Liver (tissue), 9 donors: ENCODE measurements around the gene IL36B. TPM values are rescaled to one million over a fixed set of nuclear protein-coding genes. Genes with fewer than 3 reads are reported as not detected.

ENCODE experiments used
- DNase-seq: peaks from one replicate; pipeline ENCODE4 v3.0.0-alpha.2; 2017; ENCODE audit warnings: low spot score
- H3K27ac ChIP-seq, 2 donors: one replicate each; pipeline ENCODE4 v1.7.0; 2013; ENCODE audit warnings: inconsistent platforms in 2 of 2, low read length in 2 of 2, control low read depth in 1 of 2, low read depth in 1 of 2, mild to moderate bottlenecking in 1 of 2
- H3K27me3 ChIP-seq, 4 donors: one replicate each; pipeline versions ENCODE4 v1.6.1 to v1.7.0; 2013; ENCODE audit warnings: low read length in 3 of 4, inconsistent platforms in 1 of 4, mild to moderate bottlenecking in 1 of 4, moderate library complexity in 1 of 4; ENCODE audit not compliant: control insufficient read depth in 4 of 4, insufficient read depth in 4 of 4
- H3K36me3 ChIP-seq, 4 donors: one replicate each; pipeline versions ENCODE4 v1.6.1 to v1.7.0; 2013; ENCODE audit warnings: low read length in 3 of 4, mild to moderate bottlenecking in 3 of 4, low read depth in 1 of 4, moderate library complexity in 1 of 4; ENCODE audit not compliant: control insufficient read depth in 4 of 4, insufficient read depth in 3 of 4
- H3K4me1 ChIP-seq, 4 donors: one replicate each; pipeline versions ENCODE4 v1.6.1 to v1.7.0; 2013; ENCODE audit warnings: low read length in 3 of 4, mild to moderate bottlenecking in 3 of 4, moderate library complexity in 1 of 4; ENCODE audit not compliant: control insufficient read depth in 4 of 4, insufficient read depth in 4 of 4
- H3K4me3 ChIP-seq, 3 donors: one replicate each; pipeline versions ENCODE4 v1.6.1 to v1.7.0; 2013; ENCODE audit warnings: low read length in 3 of 3, control low read depth in 1 of 3, low read depth in 1 of 3, mild to moderate bottlenecking in 1 of 3
- H3K9ac ChIP-seq, 2 donors: one replicate each; pipeline ENCODE4 v1.7.0; 2013; ENCODE audit warnings: low read length in 2 of 2, mild to moderate bottlenecking in 2 of 2, moderate library complexity in 2 of 2, control low read depth in 1 of 2, low read depth in 1 of 2
- H3K9me3 ChIP-seq, 4 donors: one replicate each; pipeline versions ENCODE4 v1.6.1 to v1.7.0; 2013; ENCODE audit warnings: low read length in 3 of 4; ENCODE audit not compliant: control insufficient read depth in 4 of 4
- ATF3 ChIP-seq: IDR thresholded peaks from 2 replicates; pipeline ENCODE4 v1.6.1; 2016; ENCODE audit warnings: antibody characterized with exemption
- CTCF ChIP-seq: fragments of 150-350 bp; IDR thresholded peaks from 2 replicates; pipeline ENCODE4 v1.5.1; 2017; ENCODE audit warnings: improper control_type of control experiment, low read depth, low read length; ENCODE audit not compliant: missing input control
- EGR1 ChIP-seq, 2 donors: IDR thresholded peaks; 2 replicates each; pipeline ENCODE4 v1.6.1; 2016 to 2018; ENCODE audit warnings: antibody characterized with exemption in 2 of 2, low read depth in 2 of 2
- FOXA1 ChIP-seq: IDR thresholded peaks from 2 replicates; pipeline ENCODE4 v1.6.1; 2016; ENCODE audit warnings: antibody characterized with exemption
- FOXA2 ChIP-seq: IDR thresholded peaks from 2 replicates; pipeline ENCODE4 v1.6.1; 2016; ENCODE audit warnings: antibody characterized with exemption
- GABPA ChIP-seq, 2 donors: IDR thresholded peaks in 1 of 2; conservative IDR thresholded peaks in 1 of 2; 2 replicates each; pipeline ENCODE4 v1.6.1; 2016; ENCODE audit warnings: antibody characterized with exemption in 2 of 2, mild to moderate bottlenecking in 1 of 2, moderate library complexity in 1 of 2
- HNF4A ChIP-seq, 2 donors: conservative IDR thresholded peaks; 2 replicates each; pipeline ENCODE4 v1.6.1; 2016; ENCODE audit warnings: antibody characterized with exemption in 2 of 2, mild to moderate bottlenecking in 2 of 2
- HNF4G ChIP-seq: IDR thresholded peaks from 2 replicates; pipeline ENCODE4 v1.6.1; 2016; ENCODE audit warnings: antibody characterized with exemption
- JUND ChIP-seq, 2 donors: IDR thresholded peaks; 2 replicates each; pipeline ENCODE4 v1.6.1; 2016; ENCODE audit warnings: antibody characterized with exemption in 2 of 2
- MAX ChIP-seq: IDR thresholded peaks from 2 replicates; pipeline ENCODE4 v1.6.1; 2016; ENCODE audit warnings: antibody characterized with exemption
- NR2F2 ChIP-seq: IDR thresholded peaks from 2 replicates; pipeline ENCODE4 v1.6.1; 2016; ENCODE audit warnings: antibody characterized with exemption
- RAD21 ChIP-seq, 2 donors: IDR thresholded peaks; 2 replicates each; pipeline ENCODE4 v1.6.1; 2016; ENCODE audit warnings: antibody characterized with exemption in 2 of 2, mild to moderate bottlenecking in 2 of 2
- REST ChIP-seq: IDR thresholded peaks from 2 replicates; pipeline ENCODE4 v1.6.1; 2016; ENCODE audit warnings: antibody characterized with exemption, mild to moderate bottlenecking
- RXRA ChIP-seq, 2 donors: IDR thresholded peaks; 2 replicates each; pipeline ENCODE4 v1.6.1; 2017 to 2018; ENCODE audit warnings: antibody characterized with exemption in 2 of 2, mild to moderate bottlenecking in 1 of 2
- SP1 ChIP-seq: IDR thresholded peaks from 2 replicates; pipeline ENCODE4 v1.6.1; 2018; ENCODE audit warnings: antibody characterized with exemption, mild to moderate bottlenecking
- TAF1 ChIP-seq: conservative IDR thresholded peaks from 2 replicates; pipeline ENCODE4 v1.6.1; 2016; ENCODE audit warnings: antibody characterized with exemption, mild to moderate bottlenecking
- YY1 ChIP-seq: IDR thresholded peaks from 2 replicates; pipeline ENCODE4 v1.6.1; 2016; ENCODE audit warnings: antibody characterized with exemption, mild to moderate bottlenecking
- ZBTB33 ChIP-seq: IDR thresholded peaks from 2 replicates; pipeline ENCODE4 v1.6.1; 2016; ENCODE audit warnings: antibody characterized with exemption
- WGBS: extraction: QIAGEN DNeasy Blood & Tissue Kit; methylation state at CpG from one replicate; pipeline ENCODE4 v1.1.7; 2013; 5-methylcytosine and 5-hydroxymethylcytosine counted together
- polyA plus RNA-seq, 2 donors: library from polyadenylated mRNA; stranded (reverse) in 1 of 2; unstranded in 1 of 2; fragments of 200-250 nt in 1 of 2; fragments of >200 nt in 1 of 2; fragmentation: Nextera tagmentation in 1 of 2; extraction: Ambion mirVana in 1 of 2; gene quantifications; one replicate each; pipeline versions ENCODE4 v1.2.1 to v1.2.3, GENCODE V29; 2013 to 2015
- total RNA-seq, 2 donors: library from RNA; depleted of rRNA; stranded (reverse); fragments of >200 nt; gene quantifications; one replicate each; pipeline ENCODE4 v1.2.3, GENCODE V29; 2014
- donor health status: healthy.
- donor health status: healthy.
- donor health status: healthy.
- donor health status: healthy.
- donor health status: healthy.

Gene IL36B
- total and polyA plus RNA-seq, 4 donors: not detected

GRCh38 chr2:113060396-113060795 lies 7.7 kb upstream of the IL36B start:
- no peaks in the 10 kb centered on the region for H3K36me3 ChIP-seq
- 82% methylated on average over 4 of the region's 4 CpGs for WGBS
- no peaks in the 10 kb centered on the region for H3K27me3 ChIP-seq
- no peak for DNase-seq
- no peaks in the 10 kb centered on the region for H3K4me1 ChIP-seq
- peaks cover 0 to 7% (median 0%) of the 10 kb centered on the region in 4 donors for H3K9me3 ChIP-seq
- no peak overlapping the region for H3K4me3 ChIP-seq
- H3K9ac ChIP-seq: no peak overlapping the region
- no peak overlapping the region for H3K27ac ChIP-seq
- no peak for TF ChIP-seq RXRA (IDR thresholded peaks at IDR 0.05)
- TF ChIP-seq FOXA1: no peak
- TF ChIP-seq ATF3: no peak
- TF ChIP-seq EGR1 (IDR thresholded peaks at IDR 0.05; ENCODE audit: low read depth in 2 of 2): no peak
- TF ChIP-seq ZBTB33: no peak
- no peak for TF ChIP-seq HNF4A (conservative IDR thresholded peaks at IDR 0.05)

GRCh38 chr2:113058998-113059960 lies 6.6 kb upstream of the IL36B start, which contains the start of gene IL36RN:
Gene IL36RN (plus strand): TSS chr2:113059198. CDS start chr2:113059439, 241 bp downstream.
- no peak within 1 kb of the TSS for H3K4me3 ChIP-seq
- DNase-seq: peak; percentile 21
- no peak within 1 kb of the TSS for H3K27ac ChIP-seq
- H3K27me3 ChIP-seq: no peaks in the 10 kb centered on the region
- H3K9me3 ChIP-seq: peaks cover 0 to 3% (median 0%) of the 10 kb centered on the region in 4 donors
- H3K9ac ChIP-seq: no peak within 1 kb of the TSS
- no peaks in the 10 kb centered on the region for H3K36me3 ChIP-seq
- WGBS: 84% methylated on average over 15 of the region's 15 CpGs
- no peak for TF ChIP-seq HNF4G
- TF ChIP-seq REST: no peak
- TF ChIP-seq ATF3: no peak
- TF ChIP-seq HNF4A (conservative IDR thresholded peaks at IDR 0.05): no peak
- no peak for TF ChIP-seq NR2F2
- TF ChIP-seq SP1: no peak
- TF ChIP-seq EGR1 (IDR thresholded peaks at IDR 0.05; ENCODE audit: low read depth in 2 of 2): no peak
- TF ChIP-seq JUND (IDR thresholded peaks at IDR 0.05): no peak
- no peak for TF ChIP-seq YY1
- TF ChIP-seq ZBTB33: no peak
- no peak for TF ChIP-seq RAD21 (IDR thresholded peaks at IDR 0.05)
- TF ChIP-seq CTCF: no peak
- TF ChIP-seq GABPA (IDR thresholded peaks at IDR 0.05 in 1 of 2, conservative IDR thresholded peaks at IDR 0.05 in 1 of 2): no peak
- no peak for TF ChIP-seq RXRA (IDR thresholded peaks at IDR 0.05)
- TF ChIP-seq TAF1: no peak
- no peak for TF ChIP-seq MAX
- no peak for TF ChIP-seq FOXA1
- TF ChIP-seq FOXA2: no peak
- no peaks in the 10 kb centered on the region for H3K4me1 ChIP-seq
